Mesenchymal stem cell (in vitro differentiated cells and primary cell): ENCODE results near the gene KCNJ8.
"Not testable (repeated sequence)": the region's sequence is repeated elsewhere in the genome, so short reads cannot be mapped to it uniquely, and the experiment has no call there.

Experiments
- DNase-seq: peaks from one replicate; pipeline ENCODE4 v3.0.0-alpha.2; 2013
- H2AFZ ChIP-seq: one replicate; pipeline ENCODE4 v1.6.1; 2013; ENCODE audit warnings: low read depth, mild to moderate bottlenecking, control low read depth, inconsistent platforms, low read length, moderate library complexity
- H2AK5ac ChIP-seq: 2 replicates; pipeline ENCODE4 v1.6.1; 2013; ENCODE audit warnings: low read length, moderate library complexity, mild to moderate bottlenecking, inconsistent platforms; ENCODE audit not compliant: severe bottlenecking
- H2BK120ac ChIP-seq: one replicate; pipeline ENCODE4 v1.6.1; 2013; ENCODE audit warnings: low read depth, mild to moderate bottlenecking, inconsistent platforms, low read length, moderate library complexity
- H2BK12ac ChIP-seq, 2 experiments: one replicate each; pipeline ENCODE4 v1.6.1; 2013; ENCODE audit warnings: inconsistent platforms in 2 of 2, low read length in 2 of 2, mild to moderate bottlenecking in 2 of 2, moderate library complexity in 2 of 2, control low read depth in 1 of 2
- H2BK15ac ChIP-seq: one replicate; pipeline ENCODE4 v1.6.1; 2013; ENCODE audit warnings: mild to moderate bottlenecking, low read depth, inconsistent platforms; ENCODE audit not compliant: poor library complexity, severe bottlenecking
- H2BK5ac ChIP-seq: 2 replicates; pipeline ENCODE4 v1.6.1; 2013; ENCODE audit warnings: low read depth, mild to moderate bottlenecking, low read length, control low read depth, inconsistent platforms; ENCODE audit not compliant: poor library complexity, severe bottlenecking
- H3K14ac ChIP-seq, 2 experiments: one replicate each; pipeline ENCODE4 v1.6.1; 2013; ENCODE audit warnings: inconsistent platforms in 2 of 2, low read length in 2 of 2, control low read depth in 1 of 2, mild to moderate bottlenecking in 1 of 2, moderate library complexity in 1 of 2
- H3K18ac ChIP-seq, 2 experiments: one replicate each; pipeline ENCODE4 v1.6.1; 2013; ENCODE audit warnings: inconsistent platforms in 2 of 2, low read length in 2 of 2, control low read depth in 1 of 2, low read depth in 1 of 2, mild to moderate bottlenecking in 1 of 2
- H3K23ac ChIP-seq, 2 experiments: one replicate each; pipeline ENCODE4 v1.6.1; 2013; ENCODE audit warnings: inconsistent platforms in 2 of 2, low read length in 2 of 2, mild to moderate bottlenecking in 2 of 2, moderate library complexity in 2 of 2, control low read depth in 1 of 2
- H3K27ac ChIP-seq: 2 replicates; pipeline ENCODE4 v1.5.1; 2013; ENCODE audit warnings: mild to moderate bottlenecking, moderate library complexity, low read length, control low read depth, inconsistent platforms; ENCODE audit not compliant: poor library complexity, severe bottlenecking
- H3K27me3 ChIP-seq, 2 experiments: 2 replicates each; pipeline versions ENCODE4 v1.6.1 to v1.7.0; 2013; ENCODE audit warnings: low read length in 2 of 2, mild to moderate bottlenecking in 2 of 2, moderate library complexity in 2 of 2, control low read depth in 1 of 2, inconsistent platforms in 1 of 2; ENCODE audit not compliant: control insufficient read depth in 1 of 2, insufficient read depth in 1 of 2
- H3K36me3 ChIP-seq, 2 experiments: 2 replicates each; pipeline versions ENCODE4 v1.6.1 to v1.7.0; 2013; ENCODE audit warnings: low read length in 2 of 2, control low read depth in 1 of 2, inconsistent platforms in 1 of 2, low read depth in 1 of 2, mild to moderate bottlenecking in 1 of 2; ENCODE audit not compliant: insufficient read depth in 2 of 2, control insufficient read depth in 1 of 2
- H3K4ac ChIP-seq, 2 experiments: one replicate each; pipeline ENCODE4 v1.6.1; 2013; ENCODE audit warnings: inconsistent platforms in 2 of 2, low read length in 2 of 2, mild to moderate bottlenecking in 2 of 2, moderate library complexity in 2 of 2, control low read depth in 1 of 2, low read depth in 1 of 2
- H3K4me1 ChIP-seq: 2 replicates; pipeline ENCODE4 v1.6.1; 2013; ENCODE audit warnings: low read depth, low read length, control low read depth; ENCODE audit not compliant: control insufficient read depth, insufficient read depth
- H3K4me2 ChIP-seq: 2 replicates; pipeline ENCODE4 v1.6.1; 2013; ENCODE audit warnings: low read length, mild to moderate bottlenecking, inconsistent platforms; ENCODE audit not compliant: poor library complexity, severe bottlenecking
- H3K4me3 ChIP-seq, 2 experiments: 2 replicates each; pipeline versions ENCODE4 v1.5.1 to v1.7.0; 2013; ENCODE audit warnings: low read length in 2 of 2, mild to moderate bottlenecking in 2 of 2, control low read depth in 1 of 2, low read depth in 1 of 2; ENCODE audit not compliant: insufficient read depth in 1 of 2
- H3K79me1 ChIP-seq: replicated peaks from 2 replicates; pipeline ENCODE4 v1.6.1; 2013; ENCODE audit warnings: mild to moderate bottlenecking, control low read depth, low read length, inconsistent platforms; ENCODE audit not compliant: poor library complexity, severe bottlenecking
- H3K9ac ChIP-seq: 2 replicates; pipeline ENCODE4 v1.7.0; 2013; ENCODE audit warnings: mild to moderate bottlenecking, low read length, moderate library complexity
- H3K9me3 ChIP-seq: 2 replicates; pipeline ENCODE4 v1.7.0; 2013; ENCODE audit warnings: mild to moderate bottlenecking, low read length; ENCODE audit not compliant: control insufficient read depth
- H4K8ac ChIP-seq: one replicate; pipeline ENCODE4 v1.6.1; 2013; ENCODE audit warnings: inconsistent platforms, mild to moderate bottlenecking, low read length, moderate library complexity
- H4K91ac ChIP-seq: one replicate; pipeline ENCODE4 v1.6.1; 2013; ENCODE audit warnings: mild to moderate bottlenecking, low read length, inconsistent platforms
- WGBS: methylation state at CpG from one replicate; pipeline ENCODE4 v1.1.7; 2013; ENCODE audit warnings: mixed read lengths; 5-methylcytosine and 5-hydroxymethylcytosine counted together

KCNJ8 gene

DNA sequence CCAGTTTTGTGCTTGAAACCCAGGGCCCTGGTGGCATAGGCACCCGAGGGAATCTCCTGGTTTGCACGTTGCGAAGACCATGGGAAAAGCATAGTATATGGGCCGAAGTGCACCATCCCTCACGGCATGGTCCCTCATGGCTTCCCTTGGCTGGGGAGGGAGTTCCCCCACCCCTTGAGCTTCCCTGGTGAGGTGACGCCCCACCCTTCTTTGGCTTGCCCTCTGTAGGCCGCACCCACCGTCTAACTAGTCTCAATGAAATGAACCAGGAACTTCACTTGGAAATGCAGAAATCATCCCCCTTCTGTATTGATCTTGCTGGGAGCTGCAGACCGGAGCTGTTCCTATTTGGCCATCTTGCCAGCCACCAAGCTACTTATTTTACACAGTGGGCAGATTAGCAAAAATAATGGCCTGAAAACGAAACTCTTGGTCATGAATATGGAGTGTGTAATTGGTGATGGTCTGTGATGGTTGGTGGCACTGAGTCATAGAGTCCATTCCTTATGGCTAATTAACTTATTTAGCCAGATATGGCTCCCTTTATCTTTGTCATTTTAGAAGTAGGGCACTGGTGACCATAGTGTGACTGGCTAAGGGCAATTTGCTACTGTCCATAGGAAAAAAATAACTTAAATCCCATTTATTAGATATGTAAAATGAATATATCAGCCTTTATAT lies 21.3 kb upstream of the KCNJ8 start:
- Histone ChIP-seq H2BK5ac (no peak overlapping the region), H2BK12ac (no peak overlapping the region), H3K79me1 (no peaks in the 10 kb centered on the region), H3K14ac (no peak overlapping the region), H2BK15ac (no peak overlapping the region), H3K4me2 (no peak overlapping the region), H3K4ac (no peak overlapping the region), H3K27me3 (no peaks in the 10 kb centered on the region), H3K4me1 (peaks cover 2% of the 10 kb centered on the region), H3K9ac (no peak overlapping the region), H4K91ac (no peak overlapping the region), H3K27ac (no peak overlapping the region), H3K23ac (no peak overlapping the region), H4K8ac (no peak overlapping the region), H3K4me3 (no peak overlapping the region), H3K9me3 (no peaks in the 10 kb centered on the region), H3K36me3 (no peaks in the 10 kb centered on the region), H2AFZ (no peak overlapping the region), H3K18ac (no peak overlapping the region), H2BK120ac (no peak overlapping the region), H2AK5ac (no peak overlapping the region)
- 91% methylated on average over 10 of the region's 10 CpGs for WGBS
- DNase-seq: no peak

GRCh38 chr12:21794807-21795595 lies 20.5 kb upstream of the KCNJ8 start:
- H3K4me2 ChIP-seq, H3K4me1 ChIP-seq, H3K79me1 ChIP-seq, H2BK15ac ChIP-seq, DNase-seq, H3K9ac ChIP-seq, H3K4me3 ChIP-seq, H2BK5ac ChIP-seq, H2BK120ac ChIP-seq, H3K14ac ChIP-seq, H2BK12ac ChIP-seq, H3K27ac ChIP-seq, H2AFZ ChIP-seq, H4K8ac ChIP-seq, H4K91ac ChIP-seq, H3K9me3 ChIP-seq, H2AK5ac ChIP-seq, H3K36me3 ChIP-seq, H3K4ac ChIP-seq, H3K27me3 ChIP-seq, H3K18ac ChIP-seq, H3K23ac ChIP-seq: not testable (repeated sequence)
- 79% methylated on average over 8 of the region's 8 CpGs for WGBS

GRCh38 chr12:21789687-21790086 lies 15.2 kb upstream of the KCNJ8 start:
- WGBS: 100% methylated on average over 1 of the region's 4 CpGs
- H3K9me3 ChIP-seq: not testable (repeated sequence)

GRCh38 chr12:21788089-21788983 lies 13.8 kb upstream of the KCNJ8 start:
- H3K23ac ChIP-seq: no peak overlapping the region
- no peak overlapping the region for H2AFZ ChIP-seq
- no peak overlapping the region for H2BK15ac ChIP-seq
- no peak for DNase-seq
- H3K27ac ChIP-seq: no peak overlapping the region
- no peak overlapping the region for H3K14ac ChIP-seq
- H3K9ac ChIP-seq: no peak overlapping the region
- H3K36me3 ChIP-seq: no peaks in the 10 kb centered on the region
- H2BK120ac ChIP-seq: no peak overlapping the region
- H3K27me3 ChIP-seq: no peaks in the 10 kb centered on the region
- H3K4me2 ChIP-seq: no peak overlapping the region
- H3K18ac ChIP-seq: no peak overlapping the region
- H2AK5ac ChIP-seq: no peak overlapping the region
- no peaks in the 10 kb centered on the region for H3K9me3 ChIP-seq
- no peak overlapping the region for H3K4ac ChIP-seq
- H2BK12ac ChIP-seq: no peak overlapping the region
- H3K4me3 ChIP-seq: no peak overlapping the region
- no peak overlapping the region for H4K91ac ChIP-seq
- WGBS: 74% methylated on average over 3 of the region's 7 CpGs
- H3K79me1 ChIP-seq: no peaks in the 10 kb centered on the region
- no peak overlapping the region for H2BK5ac ChIP-seq
- no peak overlapping the region for H4K8ac ChIP-seq
- H3K4me1 ChIP-seq: no peaks in the 10 kb centered on the region

More at GRCh38 chr12:21789687-21790086, 15.2 kb upstream of the KCNJ8 start:
- H3K4me1 ChIP-seq, H3K27ac ChIP-seq, H2BK5ac ChIP-seq, H3K23ac ChIP-seq, H3K27me3 ChIP-seq, H2BK120ac ChIP-seq, H3K18ac ChIP-seq, H2BK12ac ChIP-seq, DNase-seq, H3K4me3 ChIP-seq, H3K4ac ChIP-seq, H2AK5ac ChIP-seq, H2AFZ ChIP-seq, H3K4me2 ChIP-seq, H3K36me3 ChIP-seq, H2BK15ac ChIP-seq, H3K14ac ChIP-seq, H4K91ac ChIP-seq, H3K79me1 ChIP-seq, H3K9ac ChIP-seq, H4K8ac ChIP-seq: not testable (repeated sequence)
